Mesendoderm (in vitro differentiated cells): ENCODE data around the gene NPR2.
A peak's percentile ranks its signal among the peaks of the same experiment; 100 is the strongest.

ENCODE experiments used
- DNase-seq: peaks from one replicate; pipeline ENCODE4 v3.0.0; 2013
- H2AK5ac ChIP-seq: 2 replicates; pipeline ENCODE4 v1.6.1; 2013; ENCODE audit warnings: low read length, inconsistent platforms
- H2BK120ac ChIP-seq: 2 replicates; pipeline ENCODE4 v1.6.1; 2013; ENCODE audit warnings: low read depth, mild to moderate bottlenecking, low read length, moderate library complexity, mixed read lengths
- H2BK15ac ChIP-seq: replicated peaks from 2 replicates; pipeline ENCODE4 v1.6.1; 2013; ENCODE audit warnings: low read depth, mild to moderate bottlenecking, moderate library complexity
- H2BK5ac ChIP-seq: 2 replicates; pipeline ENCODE4 v1.6.1; 2013; ENCODE audit warnings: low read length, inconsistent platforms
- H3K18ac ChIP-seq: 2 replicates; pipeline ENCODE4 v1.6.1; 2013; ENCODE audit warnings: mild to moderate bottlenecking, low read length, mixed read lengths
- H3K23ac ChIP-seq: one replicate; pipeline ENCODE4 v1.6.1; 2013; ENCODE audit warnings: low read length
- H3K27ac ChIP-seq: 2 replicates; pipeline ENCODE4 v1.5.1; 2013; ENCODE audit warnings: low read depth, mild to moderate bottlenecking, inconsistent platforms, low read length, moderate library complexity
- H3K27me3 ChIP-seq: 2 replicates; pipeline ENCODE4 v1.6.1; 2013; ENCODE audit warnings: low read length, control low read depth, mild to moderate bottlenecking, inconsistent platforms; ENCODE audit not compliant: insufficient read depth, poor library complexity
- H3K36me3 ChIP-seq: 2 replicates; pipeline ENCODE4 v1.6.1; 2013; ENCODE audit warnings: low read length, inconsistent platforms; ENCODE audit not compliant: control insufficient read depth, insufficient read depth
- H3K4ac ChIP-seq: one replicate; pipeline ENCODE4 v1.6.1; 2013; ENCODE audit warnings: low read depth, mild to moderate bottlenecking, low read length, moderate library complexity
- H3K4me1 ChIP-seq: 2 replicates; pipeline ENCODE4 v1.6.1; 2013; ENCODE audit warnings: low read depth, low read length, inconsistent platforms; ENCODE audit not compliant: control insufficient read depth
- H3K4me2 ChIP-seq: 2 replicates; pipeline ENCODE4 v1.6.1; 2013; ENCODE audit warnings: low read length
- H3K4me3 ChIP-seq: 2 replicates; pipeline ENCODE4 v1.5.1; 2013; ENCODE audit warnings: mild to moderate bottlenecking, low read length
- H3K56ac ChIP-seq: one replicate; pipeline ENCODE4 v1.6.1; 2013; ENCODE audit warnings: low read length
- H3K79me1 ChIP-seq: 2 replicates; pipeline ENCODE4 v1.6.1; 2013; ENCODE audit warnings: low read length, inconsistent platforms
- H3K79me2 ChIP-seq: 2 replicates; pipeline ENCODE4 v1.6.1; 2013; ENCODE audit warnings: mild to moderate bottlenecking, low read length; ENCODE audit not compliant: control insufficient read depth, insufficient read depth
- H3K9ac ChIP-seq: 2 replicates; pipeline ENCODE4 v1.6.1; 2013; ENCODE audit warnings: low read length, inconsistent platforms
- H4K5ac ChIP-seq: one replicate; pipeline ENCODE4 v1.6.1; 2013; ENCODE audit warnings: low read length
- H4K8ac ChIP-seq: one replicate; pipeline ENCODE4 v1.6.1; 2013; ENCODE audit warnings: low read depth, mild to moderate bottlenecking, control low read depth, low read length, moderate library complexity
- WGBS: extraction: QIAGEN DNeasy Blood & Tissue Kit; methylation state at CpG from one replicate; pipeline ENCODE4 v1.1.7; 2013; ENCODE audit warnings: low lambda C conversion rate, missing lambda C conversion rate; ENCODE audit not compliant: insufficient coverage; ENCODE audit errors: extremely low coverage; 5-methylcytosine and 5-hydroxymethylcytosine counted together

Gene NPR2

DNA sequence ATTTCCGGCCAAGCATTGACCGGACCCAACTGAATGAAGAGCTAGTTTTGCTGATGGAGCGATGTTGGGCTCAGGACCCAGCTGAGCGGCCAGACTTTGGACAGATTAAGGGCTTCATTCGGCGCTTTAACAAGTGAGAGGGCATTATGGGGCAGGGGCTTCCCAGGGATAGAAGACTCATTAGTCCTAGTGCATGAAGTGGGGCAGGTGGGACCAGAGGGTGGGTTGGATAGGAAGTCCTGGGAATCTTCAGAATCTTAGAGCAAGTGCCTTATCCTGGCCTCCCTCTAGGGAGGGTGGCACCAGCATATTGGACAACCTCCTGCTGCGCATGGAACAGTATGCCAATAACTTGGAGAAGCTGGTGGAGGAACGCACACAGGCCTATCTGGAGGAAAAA lies 14.7 kb downstream of the NPR2 start:
- no peak overlapping the region for H3K9ac ChIP-seq
- no peak for DNase-seq
- no peak overlapping the region for H2AK5ac ChIP-seq
- H3K4me3 ChIP-seq, result no peak overlapping the region
- no peaks in the 10 kb centered on the region for H3K79me2 ChIP-seq
- no peak overlapping the region for H4K8ac ChIP-seq
- no peak overlapping the region for H3K56ac ChIP-seq
- H3K27ac ChIP-seq, result no peak overlapping the region
- no peak overlapping the region for H3K4ac ChIP-seq
- H3K4me1 ChIP-seq, result no peaks in the 10 kb centered on the region
- no peak overlapping the region for H4K5ac ChIP-seq
- H3K79me1 ChIP-seq, result no peaks in the 10 kb centered on the region
- no peak overlapping the region for H2BK5ac ChIP-seq
- H3K27me3 ChIP-seq, result no peaks in the 10 kb centered on the region
- no peak overlapping the region for H3K18ac ChIP-seq
- H3K36me3 ChIP-seq, result peaks cover 1% of the 10 kb centered on the region
- no peak overlapping the region for H2BK120ac ChIP-seq
- no peak overlapping the region for H3K23ac ChIP-seq
- H3K4me2 ChIP-seq, result no peak overlapping the region
- no CpG with 5 or more reads among the region's 8 CpGs for WGBS
- no peak overlapping the region for H2BK15ac ChIP-seq

- DNase-seq, result no peak
- Histone ChIP-seq H3K4me1 (no peaks in the 10 kb centered on the region), H4K5ac (no peak overlapping the region), H2BK15ac (no peak overlapping the region), H2BK120ac (no peak overlapping the region), H3K79me1 (no peaks in the 10 kb centered on the region), H3K23ac (no peak overlapping the region), H3K56ac (no peak overlapping the region), H3K4ac (no peak overlapping the region), H3K4me2 (no peak overlapping the region), H2AK5ac (no peak overlapping the region), H3K27ac (no peak overlapping the region), H3K9ac (no peak overlapping the region), H3K27me3 (no peaks in the 10 kb centered on the region), H2BK5ac (no peak overlapping the region), H3K36me3 (peaks cover 1% of the 10 kb centered on the region), H3K79me2 (no peaks in the 10 kb centered on the region), H3K4me3 (no peak overlapping the region), H4K8ac (no peak overlapping the region), H3K18ac (no peak overlapping the region)
- no CpG with 5 or more reads among the region's 9 CpGs for WGBS
These were observed 17.0 kb downstream of the NPR2 start for GRCh38 chr9:35808433-35808832.

- H3K56ac ChIP-seq, result no peak overlapping the region
- no peak overlapping the region for H2BK15ac ChIP-seq
- no peak overlapping the region for H2BK120ac ChIP-seq
- H3K4me1 ChIP-seq, result peaks cover 4% of the 10 kb centered on the region
- no peak overlapping the region for H3K18ac ChIP-seq
- no peak overlapping the region for H3K23ac ChIP-seq
- H3K4me2 ChIP-seq, result no peak overlapping the region
- H3K36me3 ChIP-seq, result peaks cover 1% of the 10 kb centered on the region
- no CpG with 5 or more reads among the region's 7 CpGs for WGBS
- H3K27me3 ChIP-seq, result no peaks in the 10 kb centered on the region
- DNase-seq, result no peak
- no peak overlapping the region for H3K27ac ChIP-seq
- no peak overlapping the region for H3K4me3 ChIP-seq
- no peak overlapping the region for H4K8ac ChIP-seq
- no peak overlapping the region for H2AK5ac ChIP-seq
- no peaks in the 10 kb centered on the region for H3K79me1 ChIP-seq
- H3K4ac ChIP-seq, result no peak overlapping the region
- no peak overlapping the region for H3K9ac ChIP-seq
- H4K5ac ChIP-seq, result no peak overlapping the region
- no peaks in the 10 kb centered on the region for H3K79me2 ChIP-seq
- H2BK5ac ChIP-seq, result no peak overlapping the region
These were observed 18.7 kb downstream of the NPR2 start for GRCh38 chr9:35810122-35810521.

DNA sequence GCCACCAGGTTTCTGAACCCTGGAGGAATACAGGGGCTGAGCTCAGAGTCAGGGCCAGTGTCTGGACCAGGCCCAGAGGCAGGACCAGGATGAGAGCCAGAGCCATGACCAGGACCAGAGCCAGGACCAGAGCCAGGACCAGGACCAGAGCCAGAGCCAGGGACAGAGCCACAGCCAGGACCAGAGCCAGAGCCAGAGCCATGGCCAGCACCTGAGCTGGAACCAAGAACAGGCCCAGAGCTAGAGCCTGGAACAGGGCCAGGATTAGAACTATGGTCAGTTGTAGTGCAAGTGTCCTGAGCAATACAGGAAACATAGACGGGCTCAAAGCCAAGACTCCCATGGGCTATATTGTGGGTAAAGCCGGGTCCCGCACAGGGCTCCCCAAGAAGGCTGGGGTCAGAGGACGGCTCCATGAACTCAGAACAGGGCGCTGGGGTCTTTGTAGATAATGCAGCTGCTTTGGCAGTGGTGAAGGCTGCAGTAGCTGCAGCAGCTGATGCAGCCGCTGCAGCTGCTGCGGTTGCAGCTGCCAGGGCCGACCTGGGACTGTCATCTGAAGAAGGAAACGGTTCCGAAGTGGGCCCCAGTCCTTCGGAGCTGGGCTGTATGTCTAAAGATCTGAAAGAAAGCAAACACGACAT lies 20.1 kb downstream of the NPR2 start:
- H3K4me1 ChIP-seq, result peaks cover 4% of the 10 kb centered on the region

GRCh38 chr9:35812025-35812602 lies 20.7 kb downstream of the NPR2 start, which contains the start of gene SPAG8:
TSS of gene SPAG8 (minus strand) at chr9:35812262. CDS start at chr9:35812147, 115 bp downstream.
- H4K8ac ChIP-seq, result no peak within 1 kb of the TSS
- H2AK5ac ChIP-seq, result no peak within 1 kb of the TSS
- peak within 1 kb of the TSS; percentile 62 for H3K9ac ChIP-seq
- peak within 1 kb of the TSS; percentile 34 for H3K4me2 ChIP-seq
- no peaks in the 10 kb centered on the region for H3K79me2 ChIP-seq
- H3K18ac ChIP-seq, result peak within 1 kb of the TSS; percentile 54
- WGBS, result no CpG with 5 or more reads among the region's 28 CpGs
- H2BK5ac ChIP-seq, result no peak within 1 kb of the TSS
- H4K5ac ChIP-seq, result peak within 1 kb of the TSS; percentile 17
- H3K79me1 ChIP-seq, result no peaks in the 10 kb centered on the region
- H3K56ac ChIP-seq, result peak within 1 kb of the TSS; percentile 61
- no peaks in the 10 kb centered on the region for H3K27me3 ChIP-seq
- peak; percentile 99 for DNase-seq
- no peak within 1 kb of the TSS for H3K4ac ChIP-seq
- no peak within 1 kb of the TSS for H3K27ac ChIP-seq
- H3K4me1 ChIP-seq, result peaks cover 4% of the 10 kb centered on the region
- no peak within 1 kb of the TSS for H2BK120ac ChIP-seq
- no peak within 1 kb of the TSS for H2BK15ac ChIP-seq
- no peak within 1 kb of the TSS for H3K4me3 ChIP-seq
- no peak within 1 kb of the TSS for H3K23ac ChIP-seq
- peaks cover 1% of the 10 kb centered on the region for H3K36me3 ChIP-seq

More for the DNA sequence above, 20.1 kb downstream of the NPR2 start:
- Histone ChIP-seq H4K5ac (no peak overlapping the region), H3K9ac (no peak overlapping the region), H2BK15ac (no peak overlapping the region), H3K27me3 (no peaks in the 10 kb centered on the region), H3K79me1 (no peaks in the 10 kb centered on the region), H2AK5ac (no peak overlapping the region), H2BK120ac (no peak overlapping the region), H3K18ac (no peak overlapping the region), H3K4me2 (peak overlapping the region; percentile 10), H2BK5ac (no peak overlapping the region), H3K79me2 (no peaks in the 10 kb centered on the region), H3K36me3 (peaks cover 1% of the 10 kb centered on the region), H3K27ac (no peak overlapping the region), H3K4me3 (no peak overlapping the region), H3K23ac (no peak overlapping the region), H4K8ac (no peak overlapping the region), H3K4ac (no peak overlapping the region), H3K56ac (no peak overlapping the region)
- WGBS, result no CpG with 5 or more reads among the region's 12 CpGs
- no peak for DNase-seq
